Stimulated activated CD8-positive, alpha-beta memory T cell treated with anti-CD3 and anti-CD28 coated beads, Interleukin-2, amount 100 ng/mL, for 48 hours (primary cell): ENCODE measurements around the gene ZNF383.
A peak's percentile ranks its signal among the peaks of the same experiment; 100 is the strongest.
"Not testable (repeated sequence)": the region's sequence is repeated elsewhere in the genome, so short reads cannot be mapped to it uniquely, and the experiment has no call there.

Experiments used
- DNase-seq, 2 donors: peaks; one replicate each; pipeline ENCODE4 v3.0.0-alpha.2; 2020; ENCODE audit warnings: low read depth in 2 of 2

ZNF383 gene

DNA sequence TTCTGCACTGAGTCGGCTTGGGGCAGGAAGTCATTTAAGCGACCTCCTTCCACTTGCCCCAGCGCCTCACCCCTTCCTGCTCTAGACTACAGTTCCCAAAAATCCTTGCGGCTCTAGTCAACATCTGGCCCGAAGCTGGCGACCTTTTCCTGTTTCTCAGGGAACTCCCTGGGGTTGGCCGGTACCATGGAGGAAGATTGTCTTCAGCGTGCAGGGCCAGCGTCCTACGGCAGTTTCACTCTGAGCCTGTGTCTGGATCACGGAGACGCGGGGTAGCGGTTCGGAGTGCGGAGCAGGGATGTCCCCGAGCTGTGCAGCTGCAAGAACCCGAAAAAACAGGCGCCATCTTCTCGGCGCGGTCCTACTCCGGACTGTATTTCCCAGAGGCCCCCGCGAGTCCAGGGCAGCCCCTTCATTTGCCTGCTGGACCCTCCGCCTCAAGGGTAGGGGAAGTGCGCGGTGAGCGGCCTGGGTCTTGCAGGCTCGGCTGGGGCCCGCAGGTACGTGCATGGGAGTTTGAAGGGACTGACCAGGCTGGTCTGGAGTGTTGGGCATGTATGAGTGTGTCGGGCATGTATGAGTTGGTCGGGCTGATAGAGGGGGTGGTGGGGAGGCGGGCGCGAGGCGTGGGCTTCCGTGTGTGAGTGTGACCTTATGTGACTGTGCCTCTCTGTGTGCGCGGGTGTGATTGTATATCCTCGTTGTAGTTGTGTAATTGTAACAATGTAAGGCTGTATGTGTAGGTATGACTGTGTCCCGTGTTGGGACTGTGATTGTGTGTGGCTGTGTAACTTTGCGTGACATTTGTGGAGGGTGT, at the start of gene ZNF383:
ZNF383 (plus strand) TSS at position 440 of the 817 bp plus-strand sequence. CDS start 12,240 bp downstream, outside the sequence.
- peak; percentile 70 to 73 for DNase-seq

DNA sequence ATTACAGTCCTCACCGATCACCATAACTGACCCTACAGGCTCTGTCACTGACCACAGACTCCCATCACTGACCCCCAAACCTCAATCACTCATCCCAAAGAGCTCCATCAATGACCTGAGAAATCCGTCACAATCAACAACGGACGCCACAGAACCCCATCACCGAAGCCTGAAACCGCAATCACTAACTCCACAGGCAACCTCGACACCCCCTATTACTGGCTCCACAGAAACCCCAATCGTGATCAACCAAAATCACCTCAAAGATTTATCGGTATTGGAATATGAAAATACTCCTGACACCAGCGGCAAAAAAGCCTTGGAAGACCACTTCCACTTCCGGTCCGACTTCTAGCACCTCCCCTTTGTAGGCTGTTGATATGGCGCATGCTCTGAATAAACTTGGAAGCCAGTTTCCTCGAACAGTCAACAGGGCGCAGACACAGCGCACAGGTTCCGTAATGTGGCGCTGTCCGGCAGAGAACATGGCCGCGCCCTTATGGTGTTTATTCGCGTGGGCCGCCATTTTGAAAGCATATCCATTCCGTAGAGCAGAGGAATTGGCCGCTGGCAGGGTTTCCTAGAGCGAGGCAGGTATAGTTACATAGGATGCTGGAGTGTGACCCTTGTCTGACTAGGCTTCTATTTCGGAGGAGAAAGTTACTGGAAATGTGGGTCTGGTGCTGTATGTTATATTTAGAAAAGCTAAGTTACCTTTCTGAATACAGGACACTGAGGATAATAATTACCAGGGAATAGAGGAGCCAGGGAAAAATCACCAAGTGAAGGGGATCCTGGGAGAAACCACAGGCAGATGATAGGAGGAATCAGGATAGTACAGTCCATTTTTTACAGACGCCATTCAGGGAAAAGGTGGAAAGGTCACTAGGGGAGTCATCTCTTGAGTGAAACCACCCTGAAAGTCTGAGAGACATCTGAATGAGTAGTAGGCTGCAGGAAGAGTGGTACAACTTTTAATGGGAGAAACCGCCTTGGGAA, 45.3 kb upstream of the ZNF383 start, which contains the start of gene ZNF585A:
ZNF585A (minus strand) TSS at position 328 of the 999 bp plus-strand sequence. CDS start 2,785 bp downstream, outside the sequence.
- DNase-seq = peak; percentile 57 to 78

DNA sequence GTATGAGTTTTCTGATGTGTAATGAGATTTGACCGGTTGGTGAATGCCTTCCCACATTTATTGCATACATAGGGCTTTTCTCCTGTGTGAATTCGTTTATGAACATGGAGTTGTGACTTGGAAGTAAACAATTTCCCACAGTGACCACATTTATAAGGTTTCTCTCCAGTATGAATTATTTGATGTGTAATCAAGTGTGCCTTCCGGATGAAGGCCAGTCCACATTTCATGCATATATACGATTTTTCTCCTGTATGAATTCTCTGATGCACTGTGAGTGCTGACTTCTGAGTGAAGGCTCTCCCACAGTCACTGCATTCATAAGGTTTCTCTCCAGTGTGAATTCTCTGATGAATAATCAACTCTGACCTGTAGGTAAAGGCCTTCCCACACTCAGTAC, 31.9 kb upstream of the ZNF383 start:
- DNase-seq = not testable (repeated sequence)

DNA sequence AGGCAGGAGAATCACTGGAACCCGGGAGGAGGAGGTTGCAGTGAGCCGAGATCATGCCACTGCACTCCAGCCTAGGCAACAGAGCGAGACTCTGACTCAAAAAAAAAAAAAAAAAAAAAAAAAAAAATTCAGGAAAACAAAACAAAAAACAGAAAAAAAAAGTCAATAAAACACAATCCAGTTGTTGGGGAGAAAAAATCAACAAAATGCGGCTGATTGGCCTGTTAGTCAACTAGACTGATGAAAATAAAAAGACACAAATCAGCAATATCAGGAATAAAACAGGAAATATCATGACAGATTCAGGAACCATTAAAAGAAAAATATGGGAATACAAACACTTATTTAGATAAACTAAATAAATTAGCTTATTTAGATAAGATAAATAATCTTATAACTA, 22.8 kb upstream of the ZNF383 start:
- not testable (repeated sequence) for DNase-seq

DNA sequence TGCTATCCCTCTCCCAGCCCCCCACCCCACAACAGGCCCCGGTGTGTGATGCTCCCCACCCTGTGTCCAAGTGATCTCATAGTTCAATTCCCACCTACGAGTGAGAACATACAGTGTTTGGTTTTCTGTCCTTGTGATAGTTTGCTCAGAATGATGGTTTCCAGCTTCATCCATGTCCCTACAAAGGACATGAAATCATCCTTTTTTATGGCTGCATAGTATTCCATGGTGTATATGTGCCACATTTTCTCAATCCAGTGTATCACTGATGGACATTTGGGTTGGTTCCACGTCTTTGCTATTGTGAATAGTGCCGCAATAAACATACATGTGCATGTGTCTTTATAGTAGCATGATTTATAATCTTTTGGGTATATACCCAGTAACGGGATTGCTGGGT, 20.9 kb upstream of the ZNF383 start:
- DNase-seq = not testable (repeated sequence)

DNA sequence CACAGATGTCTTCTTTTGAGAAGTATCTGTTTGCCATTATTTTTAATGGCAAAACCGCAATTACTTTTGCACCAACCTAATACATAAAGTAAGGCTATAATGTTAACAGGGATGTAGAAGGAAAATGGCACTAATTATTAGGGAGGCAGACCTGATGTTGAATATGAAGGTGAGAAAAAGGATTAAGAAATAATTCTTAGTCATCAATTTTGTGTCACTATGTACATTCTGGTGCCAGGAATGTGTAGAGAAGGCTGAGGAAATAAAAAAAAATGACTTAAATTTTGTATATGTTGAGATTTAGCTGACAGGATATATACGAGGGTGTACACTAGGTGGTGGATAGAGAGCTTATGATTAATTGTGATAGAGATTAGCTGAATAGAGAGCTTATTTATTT, 20.2 kb upstream of the ZNF383 start:
- no peak for DNase-seq

DNA sequence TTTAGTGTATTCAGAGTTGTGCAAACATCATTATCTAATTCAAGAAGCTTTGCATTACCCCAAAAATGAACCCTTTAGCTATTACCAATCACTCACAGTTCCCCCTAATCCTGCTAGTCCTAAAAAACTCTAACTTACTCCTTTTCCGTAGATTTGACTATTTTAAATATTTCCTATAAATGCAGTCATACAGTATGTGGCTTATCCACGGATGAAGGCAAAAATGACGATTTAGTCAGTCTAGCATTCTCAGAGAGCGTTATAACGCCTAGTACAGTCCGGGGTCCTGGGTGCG, 587 bp upstream of the ZNF383 start:
- DNase-seq = no peak

DNA sequence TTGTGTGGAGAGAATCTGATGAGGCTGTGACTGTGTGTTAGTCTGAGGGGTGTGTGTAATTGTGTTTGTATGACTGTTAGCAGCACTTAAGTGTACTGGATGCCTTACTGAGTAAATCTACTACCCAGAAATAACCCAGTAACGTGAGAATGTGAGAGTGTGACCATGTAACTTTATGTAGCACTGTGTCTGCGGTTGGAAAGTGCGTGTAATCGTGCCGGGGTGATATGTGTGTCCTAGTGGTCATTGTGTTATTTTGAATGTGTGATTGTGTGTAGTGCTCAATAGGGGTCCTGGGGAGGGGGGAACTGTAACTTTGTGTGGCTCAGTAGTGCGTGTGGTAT, 550 bp downstream of the ZNF383 start:
- no peak for DNase-seq

DNA sequence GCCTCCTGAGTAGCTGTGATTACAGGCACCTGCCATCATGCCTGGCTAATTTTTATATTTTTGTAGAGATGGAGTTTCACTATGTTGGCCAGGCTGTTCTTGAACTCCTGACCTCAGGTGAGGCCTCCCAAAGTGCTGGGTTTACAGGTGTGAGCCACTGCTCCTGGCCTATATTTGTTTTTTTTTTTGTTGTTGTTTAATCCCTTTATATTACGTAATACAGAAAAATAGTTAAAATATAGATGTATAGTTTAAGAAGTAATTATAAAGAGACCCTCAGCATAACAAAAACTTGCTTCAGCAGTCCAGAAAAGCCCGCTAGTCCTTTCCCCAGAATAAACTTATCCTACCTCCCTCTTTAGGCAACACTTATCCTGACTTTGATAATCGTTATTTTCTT, 2.4 kb downstream of the ZNF383 start:
- DNase-seq = no peak

DNA sequence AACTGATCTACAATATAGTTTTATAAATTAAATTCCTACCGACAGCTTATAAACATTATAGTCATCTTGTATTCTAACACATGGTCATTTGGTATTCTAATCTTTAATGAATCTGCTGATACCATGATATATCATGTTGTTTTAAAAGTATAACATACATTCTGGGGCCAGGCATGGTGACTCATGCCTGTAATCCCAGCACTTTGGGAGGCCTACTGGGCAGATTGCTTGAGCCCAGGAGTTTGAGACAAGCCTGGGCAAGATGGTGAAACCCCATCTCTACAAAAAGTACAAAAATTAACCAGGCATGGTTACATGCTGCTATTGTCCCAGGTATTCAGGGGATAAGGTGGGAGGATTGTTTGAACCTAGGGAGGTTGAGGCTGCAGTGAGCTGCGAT, 3.1 kb downstream of the ZNF383 start:
- DNase-seq = no peak

DNA sequence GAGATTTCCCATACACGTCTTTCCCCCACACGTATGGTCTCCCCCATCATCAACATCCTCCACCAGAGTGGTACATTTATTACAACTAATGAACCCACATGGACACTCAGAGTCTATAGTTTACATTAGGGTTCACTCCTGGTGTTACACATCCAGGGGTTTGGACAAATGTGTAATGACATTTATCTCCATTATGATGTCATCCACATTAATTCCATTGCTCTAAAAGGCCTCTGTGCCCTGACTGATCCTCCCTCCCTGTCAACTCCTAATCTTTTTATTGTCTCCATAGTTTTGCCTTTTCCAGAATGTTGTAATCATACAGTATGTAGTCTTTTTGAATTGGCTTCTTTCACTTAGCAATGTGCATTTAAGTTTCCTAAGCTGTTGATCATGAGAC, 8.2 kb downstream of the ZNF383 start:
- DNase-seq = no peak

DNA sequence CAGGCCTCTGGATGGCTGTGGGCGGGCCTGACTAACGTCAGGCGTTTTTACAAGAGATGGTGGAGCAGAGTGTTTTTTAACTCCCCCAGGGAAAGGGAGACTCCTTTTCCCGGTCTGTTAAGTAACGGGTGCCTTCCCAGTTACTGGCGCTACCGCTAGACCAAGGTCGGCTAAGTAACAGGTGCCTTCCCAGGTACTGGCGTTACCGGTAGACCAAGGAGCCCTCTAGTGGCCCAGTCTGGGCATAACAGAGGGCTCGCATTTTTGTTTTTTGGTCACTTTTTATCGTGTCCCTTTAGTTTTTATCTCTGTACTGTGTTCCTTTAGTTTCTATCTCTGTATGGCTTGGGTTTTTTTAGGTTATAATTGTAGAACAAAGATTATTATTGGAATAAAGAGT, 10.0 kb downstream of the ZNF383 start:
- DNase-seq = no peak

DNA sequence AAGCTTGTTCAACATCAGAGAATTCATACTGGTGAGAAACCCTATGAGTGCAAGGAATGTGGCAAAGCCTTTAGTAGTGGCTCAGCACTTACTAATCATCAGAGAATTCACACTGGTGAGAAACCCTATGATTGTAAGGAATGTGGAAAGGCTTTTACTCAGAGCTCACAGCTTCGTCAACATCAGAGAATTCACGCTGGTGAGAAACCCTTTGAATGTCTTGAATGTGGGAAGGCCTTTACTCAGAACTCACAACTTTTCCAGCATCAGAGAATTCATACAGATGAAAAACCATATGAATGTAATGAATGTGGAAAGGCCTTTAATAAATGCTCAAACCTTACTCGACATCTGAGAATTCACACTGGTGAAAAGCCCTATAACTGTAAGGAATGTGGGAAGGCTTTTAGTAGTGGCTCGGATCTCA, 25.2 kb downstream of the ZNF383 start:
- DNase-seq = no peak

DNA sequence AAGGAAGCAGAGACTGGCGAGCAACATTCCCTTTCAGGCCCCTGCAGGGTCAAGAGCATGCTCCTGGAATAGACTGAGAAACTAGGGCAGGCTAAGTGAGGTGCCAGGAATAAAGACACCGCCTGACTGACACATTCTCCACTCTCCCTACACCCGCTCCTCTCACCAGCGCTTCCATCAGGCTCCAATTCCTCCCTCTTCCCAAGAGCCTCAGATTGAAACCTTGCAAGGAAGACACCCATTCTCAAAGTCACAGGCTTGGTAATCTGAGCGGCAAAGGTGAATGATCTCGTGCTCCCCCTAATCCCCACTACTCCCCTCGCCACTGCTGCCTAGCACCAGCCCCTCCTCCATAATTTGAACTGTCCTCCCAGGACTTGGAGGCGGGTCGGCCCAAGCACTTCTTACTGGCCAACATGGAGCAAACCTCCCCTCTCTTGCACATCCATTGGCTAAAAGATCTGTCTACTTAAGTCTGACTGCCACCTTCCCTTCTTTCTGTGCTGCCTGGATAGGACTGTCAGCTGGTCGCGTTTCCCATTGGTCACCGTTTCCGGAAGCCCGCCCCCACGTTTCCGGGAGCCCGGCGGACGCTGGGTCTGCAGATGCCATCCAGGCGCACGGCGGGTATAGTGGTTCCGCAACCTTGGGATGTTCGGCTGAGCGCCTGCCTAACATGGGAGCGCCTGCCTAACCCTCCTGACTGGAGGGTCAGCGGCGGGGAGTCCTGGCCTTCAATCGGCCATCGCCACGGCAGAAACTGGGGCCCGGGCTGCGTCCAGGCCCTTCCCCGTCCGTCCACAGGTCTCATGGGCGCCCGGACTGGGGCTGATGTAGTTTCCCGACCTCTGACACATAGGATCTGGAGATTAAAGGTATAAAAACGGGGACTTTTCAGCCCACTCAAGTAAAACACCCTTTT, 33.6 kb downstream of the ZNF383 start:
- DNase-seq = peak in 1 of 2 donors; percentile 15

DNA sequence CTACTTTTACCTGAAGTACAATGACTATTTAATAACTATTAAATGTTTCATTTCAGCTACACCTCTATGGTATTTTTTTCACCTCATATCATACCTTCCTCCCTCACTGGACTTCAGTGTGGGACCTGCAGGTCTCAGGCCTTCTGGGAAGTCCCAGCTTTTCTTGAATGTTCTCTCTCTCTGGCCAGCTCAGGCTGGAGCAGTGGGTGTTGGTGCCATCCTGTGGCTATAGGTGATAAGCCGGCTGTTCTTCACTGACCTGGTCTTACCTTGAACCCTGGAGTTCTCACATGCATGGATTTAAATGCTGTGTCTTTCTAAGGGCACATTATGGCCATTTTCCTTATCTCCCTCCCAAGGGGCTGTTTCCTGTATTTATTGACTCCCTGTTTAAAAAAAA, 45.0 kb downstream of the ZNF383 start:
- DNase-seq = not testable (repeated sequence)

DNA sequence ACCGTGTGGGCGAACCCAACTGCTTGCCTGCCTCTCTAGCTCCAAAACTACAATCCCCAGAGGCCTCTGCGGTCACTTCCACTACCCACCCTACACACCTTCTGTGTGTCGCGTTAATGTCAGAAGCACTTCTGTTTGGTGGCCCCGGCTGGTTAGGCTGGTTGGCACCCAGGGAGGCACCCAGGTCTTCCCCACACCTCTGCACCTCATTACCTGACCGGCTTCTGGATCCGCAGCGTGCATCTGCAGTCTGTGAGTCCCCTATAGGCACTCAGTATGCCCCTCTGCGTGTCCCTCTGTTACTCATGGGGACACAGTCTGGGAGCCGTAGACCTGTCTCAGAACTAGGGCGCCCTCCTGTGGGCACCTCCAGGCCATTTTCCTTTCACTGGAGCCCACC, 49.0 kb downstream of the ZNF383 start:
- DNase-seq = not testable (repeated sequence)

DNA sequence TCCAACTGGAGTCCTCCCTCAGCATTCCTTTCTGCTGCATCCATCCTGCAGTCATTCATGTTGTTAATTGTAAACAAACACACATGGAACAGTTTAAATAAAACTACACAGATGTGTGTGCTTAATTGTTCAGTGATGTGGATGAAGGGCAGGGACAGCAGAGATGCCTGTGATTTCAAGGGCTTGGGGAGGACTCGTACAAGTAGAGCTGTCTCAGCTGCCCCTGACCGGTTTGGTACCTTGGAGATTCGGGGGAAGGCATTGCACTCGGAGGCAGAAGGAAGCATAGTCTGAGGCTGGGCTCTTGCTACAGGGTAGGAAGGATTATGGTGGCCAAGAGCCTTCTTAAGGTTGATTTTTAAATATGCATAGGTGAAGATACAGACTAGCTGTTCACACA, 49.7 kb downstream of the ZNF383 start:
- DNase-seq = not testable (repeated sequence)

DNA sequence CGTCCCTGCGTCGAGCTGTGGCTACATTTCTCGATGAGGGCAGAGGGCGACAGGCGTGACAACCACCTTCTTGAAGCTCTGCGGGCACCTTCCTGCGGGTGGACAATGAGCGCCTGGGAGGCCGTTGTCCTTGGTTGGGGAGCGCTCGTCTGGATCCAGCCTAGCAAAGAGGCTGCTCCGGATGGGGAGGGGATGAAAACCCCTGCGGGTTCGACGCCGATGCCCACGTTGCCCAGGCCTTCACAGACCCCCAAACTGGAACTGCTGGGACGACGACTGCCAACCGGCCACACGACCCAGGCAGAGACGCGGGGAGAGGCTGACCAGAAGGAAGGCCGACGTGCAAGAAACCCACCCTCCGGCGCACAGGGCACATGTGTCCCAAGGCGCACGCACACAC, 62.6 kb downstream of the ZNF383 start:
- not testable (repeated sequence) for DNase-seq

DNA sequence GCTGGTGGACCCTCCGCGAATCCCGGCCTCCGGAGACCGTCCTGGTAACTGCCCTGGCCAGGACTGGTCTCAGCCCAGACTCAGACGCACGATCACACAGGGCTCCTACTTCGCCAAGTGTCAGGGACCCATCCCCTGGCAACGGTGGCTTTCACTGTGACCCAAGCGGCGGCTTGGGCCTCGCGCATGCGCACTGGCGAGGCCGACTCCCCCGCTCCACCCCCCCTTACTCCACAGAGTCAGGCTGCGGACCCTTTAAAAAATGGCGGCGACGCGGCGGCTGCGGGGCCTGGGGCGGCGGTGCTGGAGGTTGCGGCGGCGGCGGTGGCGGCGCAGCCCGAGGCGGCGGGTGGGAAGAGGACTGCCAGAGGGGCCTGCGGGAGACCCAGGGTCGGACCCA, 66.0 kb downstream of the ZNF383 start:
- not testable (repeated sequence) for DNase-seq

DNA sequence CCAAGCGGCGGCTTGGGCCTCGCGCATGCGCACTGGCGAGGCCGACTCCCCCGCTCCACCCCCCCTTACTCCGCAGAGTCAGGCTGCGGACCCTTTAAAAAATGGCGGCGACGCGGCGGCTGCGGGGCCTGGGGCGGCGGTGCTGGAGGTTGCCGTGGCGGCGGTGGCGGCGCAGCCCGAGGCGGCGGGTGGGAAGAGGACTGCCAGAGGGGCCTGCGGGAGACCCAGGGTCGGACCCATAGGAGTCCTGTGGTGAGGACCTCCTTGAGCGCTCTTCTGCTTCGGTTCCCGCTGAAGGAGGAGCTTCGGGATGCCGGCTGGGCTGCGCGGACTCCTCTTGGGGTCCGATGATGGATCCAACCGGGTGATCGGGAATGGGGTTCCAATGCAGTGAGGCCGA, 71.2 kb downstream of the ZNF383 start:
- not testable (repeated sequence) for DNase-seq
